Measurements from ENCODE around the gene ATRAID.
A peak's percentile ranks its signal among the peaks of the same experiment; 100 is the strongest.

DNA sequence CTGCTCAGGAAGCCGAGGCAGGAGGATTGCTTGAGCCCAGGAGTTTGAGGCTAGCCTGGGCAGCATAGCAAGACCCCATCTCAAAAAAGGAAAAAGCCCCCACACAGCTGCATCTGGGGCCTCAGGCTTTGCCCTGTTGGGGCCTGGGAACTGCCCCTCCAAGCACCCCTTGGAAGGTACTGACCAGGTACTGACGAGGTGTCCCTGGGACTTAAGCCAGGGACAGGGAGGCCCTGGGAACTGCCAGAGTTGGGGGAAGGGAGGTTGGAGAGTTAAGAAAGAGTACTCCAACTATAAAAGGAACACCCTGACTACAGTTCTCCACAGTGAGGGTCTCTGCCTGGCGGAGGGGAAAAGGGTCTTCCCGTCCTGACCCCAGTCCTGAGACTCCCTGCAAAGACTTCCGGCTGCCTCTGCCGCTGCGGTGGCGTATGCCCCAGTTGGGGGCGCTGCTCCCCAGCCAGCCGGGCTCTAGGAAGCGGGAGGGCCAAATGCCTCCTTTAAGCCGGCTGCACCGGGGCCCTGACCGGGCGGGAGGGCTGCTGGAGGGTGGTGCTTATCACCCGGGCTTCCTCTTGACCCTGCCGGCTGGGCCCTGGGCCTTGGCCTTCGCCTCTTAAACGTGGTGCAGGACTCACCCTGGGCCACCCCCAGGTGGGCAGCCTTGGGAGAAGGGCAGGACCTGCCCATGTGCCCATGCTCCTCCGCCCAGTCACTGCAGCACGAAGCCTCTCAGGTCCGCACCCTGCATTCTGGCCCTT lies 38.2 kb downstream of the ATRAID start:
- TF ChIP-seq, protein P1, sequence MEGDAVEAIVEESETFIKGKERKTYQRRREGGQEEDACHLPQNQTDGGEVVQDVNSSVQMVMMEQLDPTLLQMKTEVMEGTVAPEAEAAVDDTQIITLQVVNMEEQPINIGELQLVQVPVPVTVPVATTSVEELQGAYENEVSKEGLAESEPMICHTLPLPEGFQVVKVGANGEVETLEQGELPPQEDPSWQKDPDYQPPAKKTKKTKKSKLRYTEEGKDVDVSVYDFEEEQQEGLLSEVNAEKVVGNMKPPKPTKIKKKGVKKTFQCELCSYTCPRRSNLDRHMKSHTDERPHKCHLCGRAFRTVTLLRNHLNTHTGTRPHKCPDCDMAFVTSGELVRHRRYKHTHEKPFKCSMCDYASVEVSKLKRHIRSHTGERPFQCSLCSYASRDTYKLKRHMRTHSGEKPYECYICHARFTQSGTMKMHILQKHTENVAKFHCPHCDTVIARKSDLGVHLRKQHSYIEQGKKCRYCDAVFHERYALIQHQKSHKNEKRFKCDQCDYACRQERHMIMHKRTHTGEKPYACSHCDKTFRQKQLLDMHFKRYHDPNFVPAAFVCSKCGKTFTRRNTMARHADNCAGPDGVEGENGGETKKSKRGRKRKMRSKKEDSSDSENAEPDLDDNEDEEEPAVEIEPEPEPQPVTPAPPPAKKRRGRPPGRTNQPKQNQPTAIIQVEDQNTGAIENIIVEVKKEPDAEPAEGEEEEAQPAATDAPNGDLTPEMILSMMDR (IDR thresholded peaks at IDR 0.05; ENCODE audit: insufficient read depth, low read length) = peak; percentile 66
- TF ChIP-seq, protein P2, sequence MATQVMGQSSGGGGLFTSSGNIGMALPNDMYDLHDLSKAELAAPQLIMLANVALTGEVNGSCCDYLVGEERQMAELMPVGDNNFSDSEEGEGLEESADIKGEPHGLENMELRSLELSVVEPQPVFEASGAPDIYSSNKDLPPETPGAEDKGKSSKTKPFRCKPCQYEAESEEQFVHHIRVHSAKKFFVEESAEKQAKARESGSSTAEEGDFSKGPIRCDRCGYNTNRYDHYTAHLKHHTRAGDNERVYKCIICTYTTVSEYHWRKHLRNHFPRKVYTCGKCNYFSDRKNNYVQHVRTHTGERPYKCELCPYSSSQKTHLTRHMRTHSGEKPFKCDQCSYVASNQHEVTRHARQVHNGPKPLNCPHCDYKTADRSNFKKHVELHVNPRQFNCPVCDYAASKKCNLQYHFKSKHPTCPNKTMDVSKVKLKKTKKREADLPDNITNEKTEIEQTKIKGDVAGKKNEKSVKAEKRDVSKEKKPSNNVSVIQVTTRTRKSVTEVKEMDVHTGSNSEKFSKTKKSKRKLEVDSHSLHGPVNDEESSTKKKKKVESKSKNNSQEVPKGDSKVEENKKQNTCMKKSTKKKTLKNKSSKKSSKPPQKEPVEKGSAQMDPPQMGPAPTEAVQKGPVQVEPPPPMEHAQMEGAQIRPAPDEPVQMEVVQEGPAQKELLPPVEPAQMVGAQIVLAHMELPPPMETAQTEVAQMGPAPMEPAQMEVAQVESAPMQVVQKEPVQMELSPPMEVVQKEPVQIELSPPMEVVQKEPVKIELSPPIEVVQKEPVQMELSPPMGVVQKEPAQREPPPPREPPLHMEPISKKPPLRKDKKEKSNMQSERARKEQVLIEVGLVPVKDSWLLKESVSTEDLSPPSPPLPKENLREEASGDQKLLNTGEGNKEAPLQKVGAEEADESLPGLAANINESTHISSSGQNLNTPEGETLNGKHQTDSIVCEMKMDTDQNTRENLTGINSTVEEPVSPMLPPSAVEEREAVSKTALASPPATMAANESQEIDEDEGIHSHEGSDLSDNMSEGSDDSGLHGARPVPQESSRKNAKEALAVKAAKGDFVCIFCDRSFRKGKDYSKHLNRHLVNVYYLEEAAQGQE (IDR thresholded peaks at IDR 0.05; ENCODE audit: insufficient replicate concordance, low read depth) = no peak
- no peak for TF ChIP-seq POLR2AphosphoS5 (IDR thresholded peaks at IDR 0.05; ENCODE audit: low read depth)
